Gastroesophageal sphincter (tissue), 4 donors: ENCODE data around the gene PLEKHM2. TPM values are rescaled to one million over a fixed set of nuclear protein-coding genes. Genes with fewer than 3 reads are reported as not detected.

Experiments
- ATAC-seq: fragments of 150-250 bp; one replicate; pipeline ENCODE4 v1.9.1; 2016; ENCODE audit warnings: mild to moderate bottlenecking, moderate library complexity
- H3K27ac ChIP-seq, 4 donors: fragments of 200-600 bp; sonication (generic) in 3 of 4; 1 replicate in 3 of 4; 2 replicates in 1 of 4; pipeline ENCODE4 v1.5.1; 2016 to 2019
- H3K27me3 ChIP-seq: fragments of 200-600 bp; sonication (generic); one replicate; pipeline ENCODE4 v1.5.1; 2019
- H3K36me3 ChIP-seq, 2 donors: fragments of 200-600 bp; sonication (generic); one replicate each; pipeline ENCODE4 v1.5.1; 2019; ENCODE audit warnings: control low read depth in 1 of 2
- H3K4me1 ChIP-seq, 3 donors: fragments of 200-600 bp; sonication (generic); 1 replicate in 2 of 3; 2 replicates in 1 of 3; pipeline ENCODE4 v1.5.1; 2016 to 2019; ENCODE audit warnings: control low read depth in 2 of 3
- H3K4me3 ChIP-seq, 2 donors: fragments of 200-600 bp; sonication (generic); one replicate each; pipeline ENCODE4 v1.5.1; 2019; ENCODE audit warnings: mild to moderate bottlenecking in 1 of 2, moderate library complexity in 1 of 2
- H3K9me3 ChIP-seq, 3 donors: fragments of 200-600 bp; sonication (generic); one replicate each; pipeline ENCODE4 v1.5.1; 2017 to 2019; ENCODE audit warnings: control low read depth in 2 of 3
- EP300 ChIP-seq: sonication (generic); formaldehyde crosslinking; IDR thresholded peaks from one replicate; pipeline ENCODE4 v1.6.1; 2017; ENCODE audit warnings: antibody characterized with exemption, mild to moderate bottlenecking
- POLR2A ChIP-seq, 2 donors: fragments of 450-650 bp; IDR thresholded peaks; one replicate each; pipeline ENCODE4 v1.6.1; 2017; ENCODE audit warnings: antibody characterized with exemption in 2 of 2, mild to moderate bottlenecking in 2 of 2, moderate library complexity in 1 of 2
- POLR2AphosphoS5 ChIP-seq: sonication (generic); formaldehyde crosslinking; IDR thresholded peaks from one replicate; pipeline ENCODE4 v1.6.1; 2017; ENCODE audit warnings: antibody characterized with exemption
- WGBS, 2 donors: methylation state at CpG; one replicate each; pipeline ENCODE4 v1.1.5; 2018; ENCODE audit warnings: low coverage in 1 of 2; 5-methylcytosine and 5-hydroxymethylcytosine counted together
- small RNA-seq, 4 donors: library from RNA; depleted of rRNA; stranded (forward); fragments of <200 nt; gene quantifications; one replicate each; pipeline ENCODE3, GENCODE V24; 2016
- total RNA-seq, 4 donors: library from RNA; depleted of rRNA; stranded (reverse); fragments of >200 nt; gene quantifications; one replicate each; pipeline ENCODE4 v1.1.0, GENCODE V29; 2016
- TF ChIP-seq, protein P1 (sequence below), 4 experiments: fragments of 200-600 bp in 2 of 4; fragments of 450-650 bp in 2 of 4; sonication (generic) in 1 of 4; IDR thresholded peaks; one replicate each; pipeline ENCODE4 v1.5.1; 2017 to 2019; ENCODE audit warnings: antibody characterized with exemption in 4 of 4, mild to moderate bottlenecking in 2 of 4, moderate library complexity in 2 of 4

PLEKHM2 gene
- total RNA-seq, 4 donors from 2014 or later: 32.1 to 65.2 (median 41.8) TPM

DNA sequence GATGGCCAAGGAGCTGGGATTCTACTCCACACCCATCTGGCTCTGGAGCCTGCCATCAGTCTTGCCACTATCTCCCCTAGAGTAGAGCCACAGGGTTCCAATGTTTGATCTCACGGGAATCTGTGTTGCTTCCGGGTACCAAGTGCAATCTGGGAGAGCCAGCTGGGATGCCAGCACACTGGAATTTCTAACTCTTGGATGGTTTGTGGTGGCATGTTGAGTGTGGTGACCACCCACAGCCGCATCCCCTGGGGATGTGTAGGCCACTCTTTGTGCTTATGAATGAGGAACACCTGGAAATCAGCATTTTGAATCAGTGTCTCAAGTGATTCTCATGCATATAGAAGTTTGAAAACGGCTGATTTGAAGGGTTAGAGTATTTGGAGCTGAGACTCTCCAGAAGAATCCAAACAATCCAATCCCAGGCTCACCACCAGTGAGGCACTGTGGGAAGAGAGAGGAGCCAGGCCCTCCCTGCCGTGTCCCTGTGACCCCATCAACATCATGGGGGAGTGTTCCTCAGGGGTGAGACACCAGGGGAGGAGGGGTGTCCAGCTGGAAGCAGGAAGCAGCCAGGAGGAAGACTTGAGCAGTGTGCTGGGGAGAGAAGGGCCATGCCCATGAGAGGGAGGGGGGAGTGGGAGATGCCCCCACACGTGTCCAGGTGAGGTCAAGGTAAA lies 87.9 kb downstream of the PLEKHM2 start:
- Histone ChIP-seq H3K4me1 (no peaks in the 10 kb centered on the region), H3K9me3 (no peaks in the 10 kb centered on the region), H3K27me3 (no peaks in the 10 kb centered on the region), H3K4me3 (no peak overlapping the region), H3K36me3 (peaks cover 0 to 92% of the 10 kb centered on the region in 2 donors), H3K27ac (no peak overlapping the region)
- TF ChIP-seq, protein P1, sequence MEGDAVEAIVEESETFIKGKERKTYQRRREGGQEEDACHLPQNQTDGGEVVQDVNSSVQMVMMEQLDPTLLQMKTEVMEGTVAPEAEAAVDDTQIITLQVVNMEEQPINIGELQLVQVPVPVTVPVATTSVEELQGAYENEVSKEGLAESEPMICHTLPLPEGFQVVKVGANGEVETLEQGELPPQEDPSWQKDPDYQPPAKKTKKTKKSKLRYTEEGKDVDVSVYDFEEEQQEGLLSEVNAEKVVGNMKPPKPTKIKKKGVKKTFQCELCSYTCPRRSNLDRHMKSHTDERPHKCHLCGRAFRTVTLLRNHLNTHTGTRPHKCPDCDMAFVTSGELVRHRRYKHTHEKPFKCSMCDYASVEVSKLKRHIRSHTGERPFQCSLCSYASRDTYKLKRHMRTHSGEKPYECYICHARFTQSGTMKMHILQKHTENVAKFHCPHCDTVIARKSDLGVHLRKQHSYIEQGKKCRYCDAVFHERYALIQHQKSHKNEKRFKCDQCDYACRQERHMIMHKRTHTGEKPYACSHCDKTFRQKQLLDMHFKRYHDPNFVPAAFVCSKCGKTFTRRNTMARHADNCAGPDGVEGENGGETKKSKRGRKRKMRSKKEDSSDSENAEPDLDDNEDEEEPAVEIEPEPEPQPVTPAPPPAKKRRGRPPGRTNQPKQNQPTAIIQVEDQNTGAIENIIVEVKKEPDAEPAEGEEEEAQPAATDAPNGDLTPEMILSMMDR (IDR thresholded peaks at IDR 0.05): no peak
- TF ChIP-seq POLR2A (IDR thresholded peaks at IDR 0.05) (no peak), POLR2AphosphoS5 (no peak), EP300 (no peak)
- no peak for ATAC-seq
- 61% methylated on average over 5 of the region's 6 CpGs; no CpG with 5 or more reads in 1 of the 2 donors for whole genome bisulfite sequencing, 2 donors

DNA sequence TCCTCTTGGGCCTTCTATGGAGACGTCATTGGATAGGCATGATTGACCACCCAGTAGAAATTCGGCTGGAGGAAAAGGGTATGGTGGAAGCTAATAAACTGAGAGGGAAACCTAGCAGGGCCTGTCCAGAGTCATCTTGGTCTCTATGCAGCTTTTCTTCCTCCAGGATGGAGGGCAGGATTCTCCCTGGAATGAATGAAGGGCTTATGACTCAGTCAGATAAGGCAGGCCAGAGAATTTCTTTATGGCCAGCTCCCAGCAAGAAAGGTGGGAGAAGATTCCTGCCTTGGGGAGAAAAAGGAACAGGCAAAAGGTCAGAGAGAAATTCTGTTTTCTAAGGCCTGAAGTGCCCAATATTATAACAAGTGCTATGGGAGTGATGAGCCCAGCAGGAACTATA lies 91.6 kb downstream of the PLEKHM2 start:
- no peak overlapping the region for H3K27ac ChIP-seq
- H3K9me3 ChIP-seq: no peaks in the 10 kb centered on the region
- 50% methylated on average over 2 of the region's 2 CpGs; no CpG with 5 or more reads in 1 of the 2 donors for WGBS, 2 donors
- H3K4me1 ChIP-seq: no peaks in the 10 kb centered on the region
- peaks cover 0 to 91% of the 10 kb centered on the region in 2 donors for H3K36me3 ChIP-seq
- TF ChIP-seq POLR2AphosphoS5 (no peak), EP300 (no peak), POLR2A (IDR thresholded peaks at IDR 0.05) (no peak)
- TF ChIP-seq, protein P1 (IDR thresholded peaks at IDR 0.05): no peak
- H3K27me3 ChIP-seq: no peaks in the 10 kb centered on the region
- no peak for ATAC-seq
- no peak overlapping the region for H3K4me3 ChIP-seq

DNA sequence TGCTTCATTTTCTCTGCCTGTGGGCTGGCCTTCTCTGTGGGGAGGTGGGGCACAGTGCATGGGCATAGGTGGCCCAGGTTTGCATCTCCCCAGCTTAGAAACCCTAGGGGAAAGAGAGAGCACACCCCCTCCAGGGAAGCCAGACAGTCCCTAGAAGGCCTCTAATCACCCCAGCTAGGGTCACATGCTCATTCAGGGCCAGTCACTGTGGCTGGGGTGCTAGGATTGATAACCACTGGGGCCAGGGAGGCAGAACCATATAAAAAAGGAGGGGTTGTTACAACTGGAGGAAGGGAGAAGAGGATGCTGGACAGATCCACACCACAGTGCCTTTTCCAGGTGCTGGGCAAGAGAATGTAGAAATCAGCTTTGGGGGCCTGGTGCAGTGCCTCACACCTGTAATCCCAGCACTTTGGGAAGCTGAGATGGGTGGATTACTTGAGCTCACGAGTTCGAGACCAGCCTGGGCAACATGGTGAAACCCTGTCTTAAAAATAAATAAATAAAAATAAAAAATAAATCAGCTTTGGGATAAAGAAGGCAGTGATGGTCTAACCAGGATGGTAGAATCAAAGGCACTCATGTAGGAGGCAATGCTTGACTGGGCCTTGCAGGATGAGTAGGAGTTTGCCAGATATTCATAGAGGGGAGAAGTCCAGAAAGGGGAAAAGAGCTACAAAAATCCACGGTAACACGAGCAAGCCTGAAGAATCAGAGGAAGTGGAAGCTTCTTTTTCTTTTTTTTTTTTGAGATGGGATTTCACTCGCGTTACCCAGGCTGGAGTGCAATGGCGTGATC lies 94.0 kb downstream of the PLEKHM2 start:
- no peaks in the 10 kb centered on the region for H3K27me3 ChIP-seq
- no peaks in the 10 kb centered on the region for H3K4me1 ChIP-seq
- no peak for ATAC-seq
- H3K9me3 ChIP-seq: no peaks in the 10 kb centered on the region
- WGBS, 2 donors: 66 to 81% methylated on average over 2 to 7 of the region's 7 CpGs
- TF ChIP-seq POLR2AphosphoS5: no peak
- no peak overlapping the region for H3K27ac ChIP-seq
- H3K4me3 ChIP-seq: no peak overlapping the region
- H3K36me3 ChIP-seq: peaks cover 0 to 87% of the 10 kb centered on the region in 2 donors

Small RNA genes within 50 kb of the gene (small RNA-seq; reads per million reads assigned to genes)
- gene AL121992.2: 0 reads per million in 4 donors

Other genes starting within 250 kb of the PLEKHM2 start
- not detected for gene CTRC, start 245.9 kb upstream of the PLEKHM2 start, total RNA-seq
- gene CELA2A, start 227.6 kb upstream of the PLEKHM2 start, total RNA-seq: not detected
- not detected for gene CELA2B, start 208.2 kb upstream of the PLEKHM2 start, total RNA-seq
- gene CASP9, start 160.1 kb upstream of the PLEKHM2 start, total RNA-seq: 10 to 100 TPM; 11.0 to 22.5 (median 14.3) TPM
- 10 to 100 TPM; 10.2 to 18.7 (median 13.8) TPM for gene DNAJC16, start 157.5 kb upstream of the PLEKHM2 start, total RNA-seq
- gene AGMAT, start 99.3 kb upstream of the PLEKHM2 start, total RNA-seq: not detected
- gene DDI2, start 66.9 kb upstream of the PLEKHM2 start, total RNA-seq: 10 to 100 TPM; 14.3 to 37.2 (median 16.5) TPM
- 1 to 10 TPM in 2 of 4 donors, under 1 TPM in 2; 0.10 to 2.0 (median 1.1) TPM for gene SLC25A34, start 51.9 kb downstream of the PLEKHM2 start, total RNA-seq
- not detected for gene TMEM82, start 58.2 kb downstream of the PLEKHM2 start, total RNA-seq
- 100 to 1,000 TPM in 1 of 4 donors, 10 to 100 TPM in 3; 40.4 to 106 (median 47.0) TPM for gene FBLIM1, start 74.5 kb downstream of the PLEKHM2 start, total RNA-seq
- gene UQCRHL, start 123.3 kb downstream of the PLEKHM2 start, total RNA-seq: 1 to 10 TPM in 2 of 4 donors, under 1 TPM in 2; 0.40 to 1.4 (median 0.85) TPM
- gene SPEN, start 163.4 kb downstream of the PLEKHM2 start, total RNA-seq: 10 to 100 TPM; 40.3 to 79.4 (median 50.7) TPM